Right renal pelvis (tissue), 4 donors: ENCODE data around the gene FMR1. TPM values are rescaled to one million over a fixed set of nuclear protein-coding genes. Genes with fewer than 3 reads are reported as not detected.

ENCODE experiments used
- polyA plus RNA-seq, 4 donors: library from polyadenylated mRNA; unstranded; fragments of 120-200 nt; gene quantifications; one replicate each; pipeline ENCODE4 v1.2.1, GENCODE V29; 2013; ENCODE audit not compliant: insufficient read length in 4 of 4

The FMR1 gene
- polyA plus RNA-seq, 4 donors: 65.6 to 86.5 (median 80.4) TPM

Other genes starting within 250 kb of the FMR1 start
- gene FMR1NB, start 69.4 kb downstream of the FMR1 start, polyA plus RNA-seq: under 1 TPM in 1 of 4 donors, not detected in 3; 0.05 TPM